HG02571 (cell line): Measurements from ENCODE around the gene HAPLN2.

Experiments used
- ATAC-seq: cut with Tn5 transposase; IDR thresholded peaks from one replicate; pipeline ENCODE4 v1.9.1; 2021; ENCODE audit warnings: mild to moderate bottlenecking, moderate library complexity; ENCODE audit not compliant: unreplicated experiment

HAPLN2 gene

GRCh38 chr1:156643778-156644092 is 24.5 kb downstream of the HAPLN2 start:
- no peak for ATAC-seq

- ATAC-seq, result no peak
These were observed 24.9 kb downstream of the HAPLN2 start for GRCh38 chr1:156644146-156644545.

- ATAC-seq, result no peak
These were observed 25.4 kb downstream of the HAPLN2 start for GRCh38 chr1:156644640-156645039.

GRCh38 chr1:156645056-156645455 is 25.8 kb downstream of the HAPLN2 start:
- ATAC-seq, result no peak

GRCh38 chr1:156645666-156646065 is 26.5 kb downstream of the HAPLN2 start:
- no peak for ATAC-seq

- no peak for ATAC-seq
These were observed 27.6 kb downstream of the HAPLN2 start for GRCh38 chr1:156646738-156647211.

- ATAC-seq, result no peak
These were observed 28.1 kb downstream of the HAPLN2 start for GRCh38 chr1:156647351-156647750.

GRCh38 chr1:156648496-156648895 is 29.3 kb downstream of the HAPLN2 start:
- no peak for ATAC-seq

GRCh38 chr1:156648951-156649350 is 29.7 kb downstream of the HAPLN2 start:
- ATAC-seq, result no peak

GRCh38 chr1:156652131-156652991 is 33.1 kb downstream of the HAPLN2 start:
- no peak for ATAC-seq

- no peak for ATAC-seq
These were observed 33.8 kb downstream of the HAPLN2 start for GRCh38 chr1:156652992-156653355.

- no peak for ATAC-seq
These were observed 35.5 kb downstream of the HAPLN2 start for GRCh38 chr1:156654700-156655099.

- ATAC-seq, result no peak
These were observed 36.1 kb downstream of the HAPLN2 start for GRCh38 chr1:156655151-156655903.

- no peak for ATAC-seq
These were observed 36.8 kb downstream of the HAPLN2 start for GRCh38 chr1:156655904-156656516.

GRCh38 chr1:156656806-156657740 is 37.9 kb downstream of the HAPLN2 start:
- ATAC-seq, result no peak

- ATAC-seq, result no peak
These were observed 38.6 kb downstream of the HAPLN2 start for GRCh38 chr1:156657741-156658319.

GRCh38 chr1:156658496-156658895 is 39.3 kb downstream of the HAPLN2 start:
- ATAC-seq, result no peak

GRCh38 chr1:156658945-156659574 is 39.8 kb downstream of the HAPLN2 start:
- no peak for ATAC-seq

- no peak for ATAC-seq
These were observed 40.4 kb downstream of the HAPLN2 start for GRCh38 chr1:156659661-156659987.
